ENCODE results near the gene HBA1.
A peak's percentile ranks its signal among the peaks of the same experiment; 100 is the strongest.

- TF ChIP-seq POLR2A (IDR thresholded peaks at IDR 0.05; ENCODE audit: low read depth, low read length) (no peak), POLR2AphosphoS5 (IDR thresholded peaks at IDR 0.05; ENCODE audit: low read depth, low read length) (0 out of 2 replicates have a peak, but pooled peaks have one; percentile 33), TAF1 (IDR thresholded peaks at IDR 0.05; ENCODE audit: borderline replicate concordance, low read depth, low read length) (no peak)
Measured at GRCh38 chr16:189604-190186, 13.2 kb downstream of the HBA1 start.

All from GM12892 (cell line).